HepG2 (cell line): Measurements from ENCODE around the gene KATNB1. TPM values are rescaled to one million over a fixed set of nuclear protein-coding genes. Genes with fewer than 3 reads are reported as not detected.

Experiments
- ATAC-seq: fragments of 200-7000 bp; cut with Tn5 transposase; 3 replicates; pipeline ENCODE4 v1.9.1; 2020; ENCODE audit warnings: mild to moderate bottlenecking, moderate library complexity
- BruUV-seq: library from RNA; stranded (reverse); fragments of 400-500 nt; replicated peaks from 2 replicates; lab custom pipeline; 2021; lab: Mats Ljungman, UMichigan
- CTCF ChIA-PET: fragments of 300-600 bp; formaldehyde crosslinking; extraction: SDS; loops from one replicate; lab custom pipeline; 2021; ENCODE audit warnings: low total read pairs, inconsistent platforms, low intra/inter-chr PET ratio; lab: Yijun Ruan, JAX
- POLR2A ChIA-PET: fragments of 350-600 bp; sonication (Branson Sonifier 250); formaldehyde crosslinking; loops from one replicate; lab custom pipeline; 2020; ENCODE audit warnings: antibody characterized with exemption, inconsistent platforms; lab: Yijun Ruan, JAX
- DNase-seq: peaks from one replicate; pipeline ENCODE4 v3.0.0-alpha.2; 2015; ENCODE audit warnings: low spot score
- FAIRE-seq: peaks from 3 replicates; lab custom pipeline; 2011; peaks lifted over from hg19 to GRCh38; lab: Jason Lieb, UNC
- H2AFZ ChIP-seq: one replicate; pipeline ENCODE4 v1.6.1; 2011; ENCODE audit warnings: low read length, inconsistent platforms
- H3K27ac ChIP-seq: fragments of 300-600 bp; 3 replicates; pipeline ENCODE4 v1.8.0; 2011; ENCODE audit warnings: mixed run types, mild to moderate bottlenecking, mixed read lengths, low read length, inconsistent platforms; ENCODE audit not compliant: insufficient read depth; ENCODE audit errors: extremely low read length
- H3K27me3 ChIP-seq, 2 experiments: fragments of 200-600 bp in 1 of 2; 2 replicates in 1 of 2; 3 replicates in 1 of 2; pipeline versions ENCODE4 v1.6.0 to v1.8.0; 2011; ENCODE audit warnings: low read length in 2 of 2, mild to moderate bottlenecking in 2 of 2, moderate library complexity in 2 of 2, inconsistent platforms in 1 of 2; ENCODE audit not compliant: insufficient read depth in 2 of 2, control insufficient read depth in 1 of 2
- H3K36me3 ChIP-seq, 2 experiments: fragments of 200-600 bp in 1 of 2; replicated peaks in 1 of 2; 2 replicates in 1 of 2; 3 replicates in 1 of 2; pipeline versions ENCODE4 v1.5.1 to v1.8.0; 2011; ENCODE audit warnings: low read length in 2 of 2, inconsistent platforms in 1 of 2; ENCODE audit not compliant: insufficient read depth in 2 of 2, control insufficient read depth in 1 of 2
- H3K4me1 ChIP-seq: 2 replicates; pipeline ENCODE4 v1.5.1; 2012; ENCODE audit warnings: low read length, inconsistent platforms; ENCODE audit not compliant: insufficient read depth
- H3K4me2 ChIP-seq: 2 replicates; pipeline ENCODE4 v1.6.0; 2011; ENCODE audit warnings: low read depth, low read length, inconsistent platforms
- H3K4me3 ChIP-seq, 3 experiments: fragments of 200-600 bp in 1 of 3; sonication (generic), shearing (Covaris generic) in 1 of 3; replicated peaks in 1 of 3; 2 replicates each; pipeline ENCODE4 v1.5.1; 2011 to 2016; ENCODE audit warnings: low read length in 3 of 3, inconsistent platforms in 2 of 3, low read depth in 2 of 3, mild to moderate bottlenecking in 2 of 3, control low read depth in 1 of 3, mixed read lengths in 1 of 3; ENCODE audit not compliant: insufficient read depth in 1 of 3
- H3K79me2 ChIP-seq: one replicate; pipeline ENCODE4 v1.6.1; 2011; ENCODE audit warnings: low read length, inconsistent platforms; ENCODE audit not compliant: insufficient read depth
- H3K9ac ChIP-seq: 2 replicates; pipeline ENCODE4 v1.6.0; 2011; ENCODE audit warnings: mild to moderate bottlenecking, low read depth, low read length, inconsistent platforms; ENCODE audit not compliant: insufficient read depth
- H3K9me3 ChIP-seq: 2 replicates; pipeline ENCODE4 v1.5.1; 2012; ENCODE audit warnings: mild to moderate bottlenecking, low read length
- H4K20me1 ChIP-seq: 2 replicates; pipeline ENCODE4 v1.6.0; 2011; ENCODE audit warnings: inconsistent platforms, mild to moderate bottlenecking, low read length, moderate library complexity; ENCODE audit not compliant: insufficient read depth
- CBX1 ChIP-seq: IDR thresholded peaks from one replicate; pipeline ENCODE4 v1.6.1; 2016; ENCODE audit warnings: antibody characterized with exemption, low read depth
- DNMT1 ChIP-seq: sonication (generic); formaldehyde crosslinking; IDR thresholded peaks from 2 replicates; pipeline ENCODE4 v1.5.1; 2020; ENCODE audit warnings: mild to moderate bottlenecking, missing genetic modification reagents
- KLF6 ChIP-seq: IDR thresholded peaks from 2 replicates; pipeline ENCODE4 v1.8.0; 2016; ENCODE audit warnings: missing biosample characterization, missing genetic modification reagents
- NCOA1 ChIP-seq: sonication (generic); formaldehyde crosslinking; IDR thresholded peaks from 2 replicates; pipeline ENCODE4 v1.9.0; 2021; ENCODE audit warnings: missing genetic modification reagents
- PHF20 ChIP-seq: sonication (generic); formaldehyde crosslinking; IDR thresholded peaks from 2 replicates; pipeline ENCODE4 v1.5.0; 2020; ENCODE audit warnings: mild to moderate bottlenecking, missing genetic modification reagents
- PPARG ChIP-seq: conservative IDR thresholded peaks from 2 replicates; pipeline ENCODE4 v1.6.1; 2016; ENCODE audit warnings: missing biosample characterization, missing genetic modification reagents
- SNRNP70 ChIP-seq: fragments of 200-400 bp; formaldehyde crosslinking; IDR thresholded peaks from 2 replicates; pipeline ENCODE4 v1.6.1; 2017; ENCODE audit warnings: mild to moderate bottlenecking, low read depth, low read length, moderate library complexity
- ZBTB20 ChIP-seq: sonication (generic); formaldehyde crosslinking; IDR thresholded peaks from 2 replicates; pipeline ENCODE4 v1.8.1; 2023; ENCODE audit warnings: missing genetic modification reagents, low read depth, mild to moderate bottlenecking, borderline replicate concordance
- ZNF749 ChIP-seq: sonication (generic); formaldehyde crosslinking; IDR thresholded peaks from 2 replicates; pipeline ENCODE4 v1.8.0; 2022; ENCODE audit warnings: mild to moderate bottlenecking, missing genetic modification reagents, moderate library complexity, borderline replicate concordance
- ZNF768 ChIP-seq: sonication (generic); formaldehyde crosslinking; IDR thresholded peaks from 2 replicates; pipeline ENCODE4 v1.4.0; 2020; ENCODE audit warnings: missing genetic modification reagents
- WGBS: methylation state at CpG from one replicate; pipeline ENCODE4 v1.1.6; 2017; ENCODE audit warnings: low lambda C conversion rate; 5-methylcytosine and 5-hydroxymethylcytosine counted together
- in situ Hi-C: cut with HindIII; loops from 2 replicates; pipeline ENCODE4 v1.10.0; 2017; ENCODE audit warnings: low pct_unique_long_range_greater_than_20kb; ENCODE audit not compliant: extremely low pct_ligation_motif_present
- intact Hi-C: fragments of 100-400 bp; cut with micrococcal nuclease; formaldehyde crosslinking; loops from one replicate; pipeline ENCODE4 v1.10.0; 2022; ENCODE audit not compliant: unreplicated experiment
- polyA plus RNA-seq, 8 experiments: library from polyadenylated mRNA; depleted of rRNA in 3 of 8; stranded (reverse) in 7 of 8; unstranded in 1 of 8; fragments of >200 nt; fragmentation: Illumina TruSeq in 4 of 8; extraction: Trizol in 4 of 8; gene quantifications; 2 replicates each; pipeline versions ENCODE4 v1.2.1 to v1.2.3, GENCODE V29; 2011 to 2016; ENCODE audit warnings: low read depth in 4 of 8, missing spikeins in 1 of 8, mixed read lengths in 1 of 8; ENCODE audit not compliant: insufficient read depth in 1 of 8
- total RNA-seq, 5 experiments: library from RNA; depleted of rRNA; stranded (reverse); fragments of >200 nt; fragmentation: Illumina TruSeq; extraction: Trizol; gene quantifications; 2 replicates each; pipeline ENCODE4 v1.2.3, GENCODE V29; 2016; ENCODE audit warnings: low read depth in 1 of 5
- TF ChIP-seq, protein P1 (sequence below): sonication (generic); formaldehyde crosslinking; IDR thresholded peaks from 2 replicates; pipeline ENCODE4 v1.5.0; 2020; ENCODE audit warnings: mild to moderate bottlenecking, missing genetic modification reagents, borderline replicate concordance
- TF ChIP-seq, protein P2 (sequence below): IDR thresholded peaks from 2 replicates; pipeline ENCODE4 v1.6.1; 2016; ENCODE audit warnings: low read depth, borderline replicate concordance
- TF ChIP-seq, protein P3 (sequence below): sonication (generic); formaldehyde crosslinking; conservative IDR thresholded peaks from 2 replicates; pipeline ENCODE4 v1.4.0; 2020; ENCODE audit warnings: missing genetic modification reagents

The KATNB1 gene
- total and polyA plus RNA-seq, 2 of the 13 experiments (the other 11 are each of a cell fraction or from before 2014, with no cell fraction given) = 31.5 to 43.5 TPM

DNA sequence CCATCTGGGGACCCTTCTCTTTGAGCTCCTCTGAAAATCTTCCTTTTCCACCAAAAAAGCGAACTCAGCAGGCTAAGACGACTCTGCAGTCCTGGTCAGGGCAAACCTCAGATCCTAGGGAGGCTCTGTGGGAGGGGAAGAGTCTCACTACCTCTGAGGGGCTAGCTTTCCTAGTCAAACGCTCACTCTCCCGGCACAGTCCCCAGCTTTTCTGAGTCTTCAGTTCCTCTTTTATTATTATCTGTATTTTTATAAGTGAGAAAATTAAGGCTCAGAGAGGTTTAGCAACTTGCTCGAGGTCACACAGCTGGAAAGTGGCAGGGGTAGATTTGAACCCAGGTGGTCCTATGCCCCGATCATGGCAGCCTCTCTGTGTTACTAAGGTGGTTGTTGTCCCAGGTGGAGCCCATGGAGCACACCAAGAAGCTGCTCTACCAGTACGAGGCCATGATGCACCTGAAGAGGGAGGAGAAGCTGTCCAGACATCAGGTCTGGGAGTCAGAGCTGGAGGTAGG, 9.1 kb upstream of the KATNB1 start:
- TF ChIP-seq ZBTB20 (CRISPR knock-in tag) (no peak), ZNF749 (CRISPR knock-in tag) (no peak), ZNF768 (CRISPR knock-in tag) (peak; percentile 90), SNRNP70 (no peak)
- TF ChIP-seq, protein P1, sequence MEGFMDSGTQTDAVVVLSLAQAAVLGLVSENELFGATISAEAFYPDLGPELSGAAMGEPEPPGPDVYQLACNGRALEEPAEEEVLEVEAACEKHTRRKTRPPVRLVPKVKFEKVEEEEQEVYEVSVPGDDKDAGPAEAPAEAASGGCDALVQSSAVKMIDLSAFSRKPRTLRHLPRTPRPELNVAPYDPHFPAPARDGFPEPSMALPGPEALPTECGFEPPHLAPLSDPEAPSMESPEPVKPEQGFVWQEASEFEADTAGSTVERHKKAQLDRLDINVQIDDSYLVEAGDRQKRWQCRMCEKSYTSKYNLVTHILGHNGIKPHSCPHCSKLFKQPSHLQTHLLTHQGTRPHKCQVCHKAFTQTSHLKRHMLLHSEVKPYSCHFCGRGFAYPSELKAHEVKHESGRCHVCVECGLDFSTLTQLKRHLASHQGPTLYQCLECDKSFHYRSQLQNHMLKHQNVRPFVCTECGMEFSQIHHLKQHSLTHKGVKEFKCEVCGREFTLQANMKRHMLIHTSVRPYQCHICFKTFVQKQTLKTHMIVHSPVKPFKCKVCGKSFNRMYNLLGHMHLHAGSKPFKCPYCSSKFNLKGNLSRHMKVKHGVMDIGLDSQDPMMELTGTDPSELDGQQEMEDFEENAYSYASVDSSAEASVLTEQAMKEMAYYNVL (CRISPR knock-in tag) = no peak
- ChIA-PET CTCF (no interaction called here), POLR2A (interaction anchor here (1.8 kb wide), 1 partner anchor 9 kb away, joined by 6 read pairs; the partner anchor contains the start of gene KATNB1)
- BruUV-seq = no TSS peak
- FAIRE-seq (no peak), DNase-seq (no peak), ATAC-seq (no peak)
- no peaks in the 10 kb centered on the region for H3K79me2 ChIP-seq
- H3K9me3 ChIP-seq = no peaks in the 10 kb centered on the region
- intact Hi-C loops = no loop called here
- H3K4me3 ChIP-seq = no peak overlapping the region
- H3K4me2 ChIP-seq = no peak overlapping the region
- no peaks in the 10 kb centered on the region for H3K27me3 ChIP-seq
- H3K9ac ChIP-seq = no peak overlapping the region
- H3K36me3 ChIP-seq = no peaks in the 10 kb centered on the region
- H4K20me1 ChIP-seq = no peaks in the 10 kb centered on the region
- WGBS = 41% methylated on average over 7 of the region's 7 CpGs
- no peak overlapping the region for H2AFZ ChIP-seq
- in situ Hi-C loops = loop anchor here (5.0 kb wide), 1 partner anchor 124 kb away; no protein-coding TSS in a partner anchor
- H3K27ac ChIP-seq = no peak overlapping the region
- H3K4me1 ChIP-seq = peaks cover 26% of the 10 kb centered on the region

DNA sequence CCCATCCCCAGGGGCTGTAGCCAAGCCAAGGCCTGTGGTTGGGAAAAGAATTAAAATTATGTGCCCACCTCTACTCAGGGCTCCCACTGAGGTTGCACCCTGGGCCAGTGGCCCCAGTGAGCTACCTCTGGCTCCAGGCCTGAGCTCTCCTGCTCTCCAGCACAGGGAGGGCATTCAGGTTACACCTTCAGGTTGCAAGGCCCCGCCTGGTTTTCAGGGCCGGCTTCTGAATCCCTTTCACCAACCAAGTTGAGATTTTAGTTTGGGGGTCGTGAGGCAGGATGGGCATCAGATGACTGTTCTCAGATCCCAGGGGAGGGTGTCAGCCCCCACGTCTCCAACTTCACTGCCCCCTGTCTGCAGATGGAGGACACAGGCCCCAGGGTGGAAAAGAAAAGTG, 8.0 kb upstream of the KATNB1 start:
- FAIRE-seq (no peak), ATAC-seq (no peak), DNase-seq (no peak)
- 33% methylated on average over 4 of the region's 4 CpGs for WGBS
- Histone ChIP-seq H3K27me3 (no peaks in the 10 kb centered on the region), H3K36me3 (no peaks in the 10 kb centered on the region), H4K20me1 (no peaks in the 10 kb centered on the region), H3K9me3 (no peaks in the 10 kb centered on the region), H3K4me3 (no peak overlapping the region), H2AFZ (no peak overlapping the region), H3K79me2 (no peaks in the 10 kb centered on the region), H3K4me1 (peaks cover 15% of the 10 kb centered on the region), H3K4me2 (no peak overlapping the region), H3K27ac (no peak overlapping the region), H3K9ac (no peak overlapping the region)
- CTCF ChIA-PET = no interaction called here
- intact Hi-C loops = no loop called here
- POLR2A ChIA-PET = interaction anchor here (0.7 kb wide), 1 partner anchor 60 kb away, joined by 3 read pairs; no protein-coding TSS in a partner anchor
- no TSS peak for BruUV-seq
- in situ Hi-C loops = loop anchor here (5.0 kb wide), 1 partner anchor 125 kb away; no protein-coding TSS in a partner anchor
- TF ChIP-seq DNMT1 (CRISPR knock-in tag) (no peak), PPARG (CRISPR knock-in tag) (no peak), PHF20 (CRISPR knock-in tag) (no peak), CBX1 (no peak), NCOA1 (no peak), KLF6 (CRISPR knock-in tag) (no peak)
- TF ChIP-seq, protein P2, sequence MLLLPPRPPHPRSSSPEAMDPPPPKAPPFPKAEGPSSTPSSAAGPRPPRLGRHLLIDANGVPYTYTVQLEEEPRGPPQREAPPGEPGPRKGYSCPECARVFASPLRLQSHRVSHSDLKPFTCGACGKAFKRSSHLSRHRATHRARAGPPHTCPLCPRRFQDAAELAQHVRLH (CRISPR knock-in tag) = no peak
- TF ChIP-seq, protein P3, sequence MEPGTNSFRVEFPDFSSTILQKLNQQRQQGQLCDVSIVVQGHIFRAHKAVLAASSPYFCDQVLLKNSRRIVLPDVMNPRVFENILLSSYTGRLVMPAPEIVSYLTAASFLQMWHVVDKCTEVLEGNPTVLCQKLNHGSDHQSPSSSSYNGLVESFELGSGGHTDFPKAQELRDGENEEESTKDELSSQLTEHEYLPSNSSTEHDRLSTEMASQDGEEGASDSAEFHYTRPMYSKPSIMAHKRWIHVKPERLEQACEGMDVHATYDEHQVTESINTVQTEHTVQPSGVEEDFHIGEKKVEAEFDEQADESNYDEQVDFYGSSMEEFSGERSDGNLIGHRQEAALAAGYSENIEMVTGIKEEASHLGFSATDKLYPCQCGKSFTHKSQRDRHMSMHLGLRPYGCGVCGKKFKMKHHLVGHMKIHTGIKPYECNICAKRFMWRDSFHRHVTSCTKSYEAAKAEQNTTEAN (CRISPR knock-in tag) = no peak
